NCI-H1436 (cell line): Measurements from ENCODE around the gene ZNF668.

Experiments used
- DNase-seq: peaks from one replicate; lab custom pipeline; 2025; lab: John Stamatoyannopoulos, UW

The ZNF668 gene

DNA sequence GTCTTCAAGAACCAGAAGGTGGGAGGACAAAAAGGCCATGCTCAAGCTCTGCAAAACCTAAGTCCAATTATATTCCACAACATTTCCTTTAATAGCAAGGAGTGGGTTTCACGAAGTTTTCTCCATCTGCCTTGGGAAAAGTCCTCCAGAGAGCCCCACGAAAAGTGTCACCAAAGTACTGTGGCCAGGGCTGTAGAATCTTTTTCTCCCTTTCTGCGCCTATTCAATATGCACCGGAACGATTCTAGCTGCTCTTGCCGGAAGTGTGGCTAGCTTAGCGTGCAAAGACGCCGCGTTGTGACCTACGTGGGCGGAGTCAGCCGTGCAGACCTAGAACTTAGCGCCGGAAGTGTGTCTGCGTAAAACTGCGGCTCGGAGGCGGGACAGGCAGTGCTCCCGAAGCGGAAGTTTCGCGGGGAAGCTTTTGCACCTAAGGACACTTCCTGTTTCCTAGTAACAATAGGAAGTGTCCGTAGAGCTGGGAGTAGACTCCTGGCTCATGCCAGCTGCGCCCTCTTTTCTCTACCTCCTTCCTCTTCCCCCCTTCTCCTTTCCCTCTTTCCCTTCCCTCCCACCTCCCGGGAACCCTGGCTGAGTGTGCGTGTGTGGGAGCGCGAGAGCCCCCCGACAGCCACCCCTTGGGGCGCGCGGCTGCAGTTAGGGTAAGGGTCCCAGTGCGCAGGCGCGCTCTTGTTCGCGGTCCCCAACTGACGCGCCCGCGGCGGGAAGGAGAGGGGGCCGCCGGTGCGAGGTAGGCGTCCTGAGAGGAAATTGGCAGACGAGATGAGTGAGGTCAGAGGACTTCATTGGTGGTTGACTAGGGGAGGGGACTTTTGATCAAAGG lies at the start of gene ZNF668, which contains the start of gene ZNF646:
Gene ZNF668, minus strand, starts transcription at position 271 of the 844 bp plus-strand sequence. CDS start 9,781 bp downstream, outside the sequence.
Gene ZNF646, plus strand, starts transcription at position 453 of the 844 bp plus-strand sequence. CDS start 1,903 bp downstream, outside the sequence.
- DNase-seq = peak; percentile 99

DNA sequence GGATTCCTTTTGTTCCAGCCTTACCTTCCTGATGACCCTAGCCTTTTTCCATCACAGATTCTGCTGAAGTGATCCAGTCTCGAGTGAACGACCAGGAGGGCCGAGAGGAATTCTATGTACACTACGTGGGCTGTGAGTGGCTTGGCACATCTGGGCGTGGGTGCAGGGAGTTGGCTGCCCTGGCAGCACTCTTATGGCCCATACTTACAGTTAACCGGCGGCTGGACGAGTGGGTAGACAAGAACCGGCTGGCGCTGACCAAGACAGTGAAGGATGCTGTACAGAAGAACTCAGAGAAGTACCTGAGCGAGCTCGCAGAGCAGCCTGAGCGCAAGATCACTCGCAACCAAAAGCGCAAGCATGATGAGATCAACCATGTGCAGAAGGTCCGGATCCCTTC lies 46.1 kb upstream of the ZNF668 start:
- DNase-seq = no peak

DNA sequence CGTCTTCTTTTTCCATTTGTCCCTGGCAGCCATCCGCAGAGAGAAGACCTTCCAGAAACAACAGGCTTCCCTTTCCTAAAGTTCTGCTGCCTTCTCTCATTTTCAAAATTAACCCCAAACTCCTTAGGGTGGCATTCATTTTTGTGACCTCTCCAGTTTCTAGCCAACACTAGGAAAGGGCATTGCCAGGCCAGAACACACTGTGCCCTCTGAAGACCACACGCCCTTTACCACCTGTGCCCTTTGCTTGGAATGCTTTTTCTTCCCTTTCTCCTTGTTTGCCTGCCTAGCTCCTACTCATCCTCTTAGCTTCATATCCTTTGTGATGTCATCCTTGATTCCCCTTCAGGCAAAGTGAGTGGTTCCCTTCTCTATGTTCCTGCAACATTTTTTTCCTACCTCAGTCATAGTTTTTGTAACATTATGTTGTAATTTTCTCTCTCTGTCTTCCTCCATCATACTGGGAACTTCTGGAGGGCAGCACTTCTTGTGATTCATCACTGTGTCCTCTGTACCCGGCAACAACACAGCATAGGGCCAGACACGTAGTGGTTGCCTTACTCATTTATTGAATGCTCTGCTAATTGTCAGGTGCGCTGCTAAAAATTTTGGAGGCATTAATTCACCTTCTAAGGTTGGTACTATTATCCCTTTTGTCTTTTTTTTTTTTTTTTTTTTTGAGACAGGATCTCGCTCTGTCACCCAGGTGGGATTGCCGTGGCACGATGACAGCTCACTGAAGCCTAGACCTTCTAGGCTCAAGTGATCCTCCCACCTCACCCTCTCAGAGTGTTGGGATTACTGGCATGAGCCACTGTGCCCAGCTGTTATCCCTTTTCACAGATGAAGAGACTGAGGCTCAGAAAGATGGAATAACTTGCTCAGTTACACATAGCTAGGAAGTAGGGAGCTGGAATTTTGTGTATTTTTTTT lies 44.4 kb upstream of the ZNF668 start:
- no peak for DNase-seq

DNA sequence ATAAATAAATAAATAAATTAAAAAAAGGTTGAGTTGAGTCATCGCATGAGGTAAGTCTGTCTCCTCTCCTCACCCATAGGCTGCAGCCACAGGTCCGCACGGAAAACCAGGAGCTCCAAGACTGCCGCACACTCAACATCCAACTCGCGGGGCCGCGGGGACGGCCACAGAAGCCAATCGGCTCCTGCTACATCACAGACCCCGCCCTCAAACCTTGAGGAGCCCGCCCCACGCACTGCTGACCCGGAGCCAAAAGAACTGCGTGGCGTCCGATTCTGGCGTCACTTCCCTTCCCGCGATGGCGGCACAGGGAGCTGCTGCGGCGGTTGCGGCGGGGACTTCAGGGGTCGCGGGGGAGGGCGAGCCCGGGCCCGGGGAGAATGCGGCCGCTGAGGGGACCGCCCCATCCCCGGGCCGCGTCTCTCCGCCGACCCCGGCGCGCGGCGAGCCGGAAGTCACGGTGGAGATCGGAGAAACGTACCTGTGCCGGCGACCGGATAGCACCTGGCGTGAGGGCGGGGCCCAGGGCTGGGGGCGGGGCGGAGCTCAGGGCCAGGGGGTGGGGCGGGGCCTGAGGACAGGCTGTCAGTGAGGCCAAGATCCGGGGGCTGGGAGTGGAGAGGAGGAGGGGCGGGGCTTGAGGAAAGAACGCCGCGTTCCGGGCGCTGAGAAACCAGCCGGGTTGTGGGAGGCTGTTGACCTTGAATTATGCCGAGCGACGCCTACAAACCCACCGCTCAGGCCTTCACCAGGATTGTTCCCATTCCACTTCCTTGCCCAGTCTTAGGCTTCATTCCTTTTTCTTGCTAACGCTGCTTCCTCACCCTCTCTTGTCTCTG lies 43.6 kb upstream of the ZNF668 start, which contains the start of gene KAT8:
Gene KAT8, plus strand, starts transcription at position 281 of the 839 bp plus-strand sequence. Its CDS starts 18 bp downstream, at position 299.
- peak; percentile 99 for DNase-seq

DNA sequence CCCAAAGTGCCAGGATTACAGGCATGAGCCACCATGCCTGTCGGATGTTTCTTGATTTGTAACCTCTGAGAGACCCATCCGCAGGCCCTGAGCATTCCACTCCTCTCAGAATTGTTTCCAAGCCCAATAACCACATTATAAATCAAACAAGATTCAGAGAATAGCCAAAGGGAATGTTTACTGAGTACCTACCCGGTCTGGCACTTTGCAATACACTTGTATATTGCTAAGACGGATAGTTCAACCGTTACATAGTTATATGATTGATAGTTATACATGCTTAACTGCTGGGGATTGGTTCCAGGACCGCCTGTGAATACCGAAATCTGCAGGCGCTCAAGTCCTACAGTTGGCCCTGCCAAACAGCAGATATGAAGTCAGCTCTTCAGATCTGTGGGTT lies 40.4 kb upstream of the ZNF668 start:
- no peak for DNase-seq

DNA sequence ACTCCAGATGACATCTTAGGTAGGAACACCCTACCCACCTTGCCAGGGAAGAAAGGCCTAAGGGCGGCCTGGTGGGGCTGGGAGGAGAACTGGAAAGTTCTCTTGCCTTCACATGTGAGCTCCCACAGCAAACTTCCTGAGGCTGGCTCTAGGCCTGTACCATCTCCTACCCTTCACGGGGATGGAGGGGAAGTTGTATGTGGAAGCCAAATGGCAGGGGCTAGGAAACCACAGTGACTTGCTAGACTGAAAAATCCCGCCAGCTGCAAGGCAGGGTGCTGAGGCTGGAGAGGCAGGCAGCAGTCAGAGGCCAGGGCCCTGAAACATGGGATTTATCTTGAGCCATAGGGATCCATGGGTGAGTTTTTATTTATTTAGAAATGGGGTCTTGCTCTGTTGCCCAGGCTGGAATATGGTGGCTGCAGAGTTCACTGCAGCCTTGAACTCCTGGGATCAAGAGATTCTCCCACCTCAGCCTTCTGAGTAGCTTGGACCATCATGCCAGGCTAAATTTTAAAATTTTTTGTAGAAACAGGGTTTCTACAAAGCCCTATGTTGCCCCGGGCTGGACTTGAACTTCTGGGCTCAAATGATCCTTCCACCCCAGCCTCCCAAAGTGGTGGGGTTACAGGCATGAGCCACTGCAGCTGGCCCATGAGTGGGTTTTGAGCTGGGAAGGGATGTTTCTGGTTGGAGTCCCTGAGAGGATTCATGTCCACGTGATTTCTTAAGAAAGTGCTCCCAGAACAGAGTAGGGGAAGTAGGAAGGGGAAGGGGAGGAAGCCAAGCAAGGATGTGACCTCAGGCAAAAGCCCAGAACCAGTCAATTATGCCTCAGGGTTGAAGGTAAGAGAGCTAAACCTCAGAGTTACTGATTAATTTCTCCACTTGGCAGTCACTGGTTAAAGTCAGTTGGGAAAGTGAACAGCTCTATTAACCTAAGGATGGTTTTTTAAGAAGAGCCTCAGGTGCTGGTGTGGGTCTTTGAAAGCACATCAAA lies 39.4 kb upstream of the ZNF668 start:
- DNase-seq = no peak

DNA sequence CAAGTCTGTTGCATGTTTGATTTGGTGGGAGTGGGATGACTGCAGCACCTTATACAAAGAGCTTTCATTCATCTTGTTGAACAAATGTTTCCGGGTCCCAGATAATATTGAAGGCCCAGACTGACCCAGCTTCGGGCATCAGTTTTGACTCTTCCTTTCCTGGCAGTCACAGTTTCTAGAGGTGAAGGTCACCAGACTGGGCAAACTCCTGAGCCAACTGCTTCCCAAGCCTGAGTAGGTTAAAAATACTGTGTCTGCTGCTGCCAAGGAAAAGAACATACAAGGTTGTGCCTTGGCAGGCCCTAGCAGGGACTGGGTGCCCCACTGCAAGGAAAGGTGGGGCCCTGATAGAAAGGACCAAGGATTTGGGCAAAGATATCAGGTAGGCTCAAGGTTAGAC lies 38.7 kb upstream of the ZNF668 start:
- DNase-seq = no peak

DNA sequence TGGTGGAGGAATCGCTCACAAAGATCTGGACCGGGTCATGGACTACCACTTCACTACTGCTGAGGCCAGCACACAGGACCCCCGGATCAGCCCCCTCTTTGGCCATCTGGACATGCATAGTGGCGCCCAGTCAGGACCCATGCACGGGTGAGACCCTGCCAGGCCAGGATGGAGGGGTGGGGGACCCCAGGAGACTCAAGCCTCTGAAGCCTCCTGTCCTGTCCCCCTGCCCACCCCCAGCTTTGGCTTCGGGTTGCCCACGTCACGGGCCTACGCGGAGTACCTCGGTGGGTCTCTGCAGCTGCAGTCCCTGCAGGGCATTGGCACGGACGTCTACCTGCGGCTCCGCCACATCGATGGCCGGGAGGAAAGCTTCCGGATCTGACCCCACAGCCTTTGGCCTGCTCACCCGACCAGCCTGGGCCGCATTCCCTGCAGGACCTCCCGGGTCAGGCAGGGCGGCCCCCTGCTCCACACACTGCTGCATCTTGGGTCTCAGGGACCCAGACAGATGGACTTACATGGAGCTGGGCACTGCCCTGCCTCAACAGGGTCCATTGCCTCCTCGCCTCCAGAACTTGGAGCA lies 37.9 kb upstream of the ZNF668 start:
- DNase-seq = no peak

DNA sequence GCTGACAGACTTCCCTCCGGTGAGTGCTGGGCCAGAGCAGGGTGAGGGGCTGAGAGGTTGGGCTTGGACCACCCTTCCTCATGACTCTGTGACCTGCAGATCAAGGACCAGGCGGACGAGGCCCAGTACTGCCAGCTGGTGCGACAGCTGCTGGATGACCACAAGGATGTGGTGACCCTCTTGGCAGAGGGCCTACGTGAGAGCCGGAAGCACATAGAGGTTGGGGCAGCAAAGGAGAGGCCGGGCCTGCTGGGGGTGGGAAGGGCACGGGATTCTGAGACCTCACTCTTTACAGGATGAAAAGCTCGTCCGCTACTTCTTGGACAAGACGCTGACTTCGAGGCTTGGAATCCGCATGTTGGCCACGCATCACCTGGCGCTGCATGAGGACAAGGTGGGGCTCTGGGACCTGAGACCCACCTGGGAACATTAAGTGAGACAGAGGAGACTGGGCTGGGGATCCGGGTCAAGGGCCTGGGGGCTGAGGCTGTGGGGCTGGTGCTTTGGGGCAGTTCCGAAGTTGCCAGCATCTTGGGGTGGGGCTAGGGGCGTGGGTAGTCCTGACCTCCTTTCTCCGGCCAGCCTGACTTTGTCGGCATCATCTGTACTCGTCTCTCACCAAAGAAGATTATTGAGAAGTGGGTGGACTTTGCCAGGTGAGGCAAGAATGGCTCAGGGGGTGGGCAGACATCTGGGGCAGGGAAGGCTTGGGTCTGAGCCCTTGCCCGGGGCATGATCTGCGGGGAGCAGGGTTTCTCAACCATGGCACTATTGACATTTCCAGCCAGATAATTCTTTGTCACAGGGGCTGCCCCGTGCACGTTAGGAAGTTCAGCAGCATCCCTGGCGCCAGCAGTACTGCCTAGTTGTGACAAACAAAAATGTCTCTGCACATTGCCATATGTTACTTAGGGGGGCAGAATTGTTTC lies 36.3 kb upstream of the ZNF668 start:
- no peak for DNase-seq

DNA sequence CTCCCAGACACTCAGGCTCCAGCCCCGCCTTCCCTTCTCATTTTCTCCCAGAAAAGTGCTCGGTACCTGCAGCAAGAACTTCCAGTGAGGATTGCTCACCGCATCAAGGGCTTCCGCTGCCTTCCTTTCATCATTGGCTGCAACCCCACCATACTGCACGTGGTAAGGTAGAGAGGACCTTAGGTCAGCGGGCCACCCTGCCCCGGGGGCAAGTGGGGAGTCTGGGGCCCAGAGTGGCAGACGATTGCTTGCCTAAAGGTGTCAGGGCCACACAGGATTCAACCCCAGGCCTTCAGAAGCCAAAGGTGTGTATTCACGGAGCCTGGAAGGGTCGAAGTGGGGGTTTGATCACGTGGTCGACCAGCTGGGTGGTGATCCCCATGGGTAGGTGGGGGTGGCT lies 35.6 kb upstream of the ZNF668 start:
- no peak for DNase-seq

DNA sequence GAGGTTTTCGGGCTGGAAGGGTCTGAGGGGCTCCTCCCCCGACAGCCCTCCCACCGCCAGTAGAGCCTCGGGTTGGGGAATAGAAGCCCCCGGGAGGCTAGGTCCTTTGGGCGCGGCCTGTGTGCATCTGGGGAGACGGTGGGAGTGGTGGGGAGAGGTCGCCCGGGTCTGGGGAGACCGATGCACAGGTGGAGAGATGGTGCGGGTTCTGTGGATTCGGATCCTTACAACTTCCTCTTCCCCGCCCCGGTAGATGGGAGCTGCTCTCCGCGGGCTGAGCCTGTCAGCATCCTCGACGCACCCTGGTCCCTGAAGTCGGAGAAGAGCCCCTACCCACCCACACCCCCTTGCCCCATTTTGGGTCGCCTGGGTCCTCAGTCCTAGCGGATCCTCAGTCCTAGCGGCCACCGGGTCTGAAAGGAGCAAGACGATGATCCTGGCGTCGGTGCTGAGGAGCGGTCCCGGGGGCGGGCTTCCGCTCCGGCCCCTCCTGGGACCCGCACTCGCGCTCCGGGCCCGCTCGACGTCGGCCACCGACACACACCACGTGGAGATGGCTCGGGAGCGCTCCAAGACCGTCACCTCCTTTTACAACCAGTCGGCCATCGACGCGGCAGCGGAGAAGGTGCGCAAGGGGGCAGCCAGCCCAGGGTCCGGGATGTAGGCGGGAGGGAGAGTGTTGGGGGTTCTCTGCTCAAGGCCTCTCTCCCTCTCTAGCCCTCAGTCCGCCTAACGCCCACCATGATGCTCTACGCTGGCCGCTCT lies 34.9 kb upstream of the ZNF668 start:
- DNase-seq = no peak

DNA sequence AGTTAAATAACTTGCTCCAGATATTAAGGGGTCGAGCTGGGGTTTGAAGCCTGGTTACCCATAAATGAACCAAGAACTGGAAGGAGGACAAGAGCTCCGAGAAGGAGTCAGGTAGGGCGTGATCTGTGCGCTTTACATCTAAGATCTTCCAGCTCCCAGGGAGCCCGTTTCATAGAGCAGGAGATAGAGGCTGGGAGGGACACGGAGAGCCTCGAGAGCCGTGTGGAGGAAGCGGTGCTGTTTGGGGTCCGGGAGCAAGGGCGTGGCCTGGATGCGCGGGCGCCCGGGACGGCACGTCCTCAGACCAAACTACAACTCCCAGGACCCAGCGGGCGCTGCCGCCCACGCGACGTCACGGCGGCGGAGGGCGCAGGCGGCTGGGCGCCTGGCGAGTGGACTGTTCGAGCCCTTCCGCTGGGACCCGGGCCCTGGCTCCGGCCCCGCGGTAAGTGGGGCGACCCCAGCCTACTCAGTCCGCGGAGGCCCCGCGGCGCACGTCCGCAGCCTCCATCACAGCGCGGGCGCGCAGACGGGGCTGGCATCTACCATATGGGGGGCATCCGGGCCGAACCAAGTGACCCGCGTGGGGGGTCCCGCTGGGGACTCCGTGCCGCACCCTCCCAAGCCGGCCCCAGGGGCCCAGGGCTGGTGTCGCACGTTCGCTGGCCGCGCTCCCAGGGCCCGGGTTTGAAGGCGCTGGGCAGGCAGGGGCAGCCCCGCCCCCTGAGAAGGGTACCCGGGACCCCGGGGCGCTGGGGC lies 34.2 kb upstream of the ZNF668 start, which contains the start of gene BCKDK:
Gene BCKDK, plus strand, starts transcription at position 352 of the 759 bp plus-strand sequence. CDS start 838 bp downstream, outside the sequence.
- peak; percentile 54 for DNase-seq

DNA sequence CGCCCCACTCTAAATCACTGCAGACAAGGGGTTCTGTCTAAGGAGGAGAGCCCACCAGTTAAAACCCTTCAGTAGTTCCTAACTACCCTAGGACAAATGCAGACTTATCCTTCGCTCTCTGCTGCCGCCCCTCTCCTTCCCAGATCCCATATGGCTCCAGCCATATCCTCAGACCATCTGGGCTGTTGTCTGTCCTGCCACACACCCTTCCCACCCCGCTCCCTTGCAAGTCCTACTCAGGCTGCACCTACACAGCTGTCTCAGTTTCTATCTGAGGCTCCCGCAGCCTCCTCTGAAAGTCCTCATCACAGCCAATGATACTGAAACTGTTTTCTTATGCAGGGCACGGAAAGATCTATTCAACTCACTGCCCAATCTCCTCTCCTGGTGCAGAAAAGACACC lies 33.4 kb upstream of the ZNF668 start:
- no peak for DNase-seq

DNA sequence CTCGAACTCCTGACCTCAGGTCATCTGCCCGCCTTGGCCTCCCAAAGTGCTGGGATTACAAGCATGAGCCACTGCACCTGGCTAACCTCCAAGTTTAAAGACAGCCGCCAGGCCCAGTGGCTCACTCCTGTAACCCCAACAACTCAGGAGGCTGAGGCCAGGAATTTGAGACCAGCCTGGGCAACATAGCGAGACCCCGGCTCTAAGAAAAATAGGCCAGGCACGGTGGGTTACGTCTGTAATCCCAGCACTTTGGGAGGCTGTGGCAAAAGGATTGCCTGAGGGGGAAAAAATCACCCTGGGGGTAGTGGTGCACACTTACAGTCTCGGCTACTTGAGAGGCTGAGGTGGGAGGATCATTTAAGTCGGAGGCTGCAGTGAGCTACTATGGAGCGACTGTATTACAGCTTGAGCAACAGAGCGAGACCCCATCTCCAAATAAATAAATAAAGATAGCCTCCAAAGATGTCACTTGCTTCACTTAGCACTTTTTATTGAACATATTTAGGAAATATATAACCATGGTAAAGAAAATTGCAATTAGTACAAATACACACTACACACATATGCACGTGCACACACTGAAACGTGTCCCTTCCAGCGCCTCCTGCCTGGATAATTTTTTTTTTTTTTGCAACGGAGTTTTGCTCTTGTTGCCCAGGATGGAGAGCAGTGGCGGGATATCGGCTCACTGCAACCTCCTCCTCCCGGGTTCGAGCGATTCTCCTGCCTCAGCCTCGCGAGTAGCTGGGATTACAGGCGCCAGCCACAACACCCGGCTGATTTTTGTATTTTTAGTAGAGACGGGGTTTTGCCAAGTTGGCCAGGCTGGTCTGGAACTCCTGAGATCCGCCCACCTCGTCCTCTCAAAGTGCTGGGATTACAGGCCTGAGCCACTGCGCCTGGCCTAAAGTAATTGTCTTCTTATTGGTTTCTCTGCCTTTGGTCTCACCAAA lies 32.7 kb upstream of the ZNF668 start:
- no peak for DNase-seq

DNA sequence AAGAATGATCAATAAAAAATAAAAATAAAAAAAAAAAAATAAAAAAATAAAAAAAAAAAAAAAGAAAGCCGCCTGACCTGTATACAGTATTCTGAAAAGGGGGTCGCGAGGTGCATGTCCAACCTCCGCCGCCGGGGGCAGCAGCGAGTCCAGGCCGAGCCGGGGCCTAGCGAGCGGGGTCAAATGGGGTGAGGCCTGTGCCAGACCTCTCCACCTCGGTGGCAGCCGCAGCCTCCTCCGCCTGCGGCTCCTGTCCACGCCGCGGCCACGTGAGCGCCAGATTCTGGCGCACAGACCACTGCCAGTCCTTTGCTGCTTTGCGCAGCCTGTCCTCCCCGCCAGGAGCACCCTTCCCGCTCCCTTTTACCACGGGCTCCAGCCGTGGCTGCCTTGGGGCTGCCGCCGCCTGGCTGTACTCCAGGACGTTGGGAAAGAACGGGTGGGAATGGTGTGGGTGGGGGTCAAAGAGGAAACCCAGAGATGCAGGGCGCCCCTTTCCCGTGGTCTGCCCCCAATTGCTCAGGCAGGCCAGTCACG lies 31.7 kb upstream of the ZNF668 start:
- DNase-seq = no peak
